ENCODE data around the gene GRAMD1A. TPM values are rescaled to one million over a fixed set of nuclear protein-coding genes. Genes with fewer than 3 reads are reported as not detected.

GRAMD1A gene
- total RNA-seq, 1 donor from 2014 or later, result 67.9 TPM

GRCh38 chr19:35015270-35015953 lies 15.3 kb downstream of the GRAMD1A start:
- Mint-ChIP-seq H3K27me3 (ENCODE audit: low read depth) (no peaks in the 10 kb centered on the region), H3K36me3 (ENCODE audit: low read depth) (peaks cover 31% of the 10 kb centered on the region), H3K4me1 (ENCODE audit: low read depth) (no peaks in the 10 kb centered on the region), H3K9me3 (ENCODE audit: low read depth) (no peaks in the 10 kb centered on the region), H3K27ac (ENCODE audit: unreplicated experiment) (no peak overlapping the region), H3K4me3 (ENCODE audit: unreplicated experiment) (no peak overlapping the region)
- no peak for DNase-seq (ENCODE audit: low spot score)
- TF ChIP-seq, protein P1, sequence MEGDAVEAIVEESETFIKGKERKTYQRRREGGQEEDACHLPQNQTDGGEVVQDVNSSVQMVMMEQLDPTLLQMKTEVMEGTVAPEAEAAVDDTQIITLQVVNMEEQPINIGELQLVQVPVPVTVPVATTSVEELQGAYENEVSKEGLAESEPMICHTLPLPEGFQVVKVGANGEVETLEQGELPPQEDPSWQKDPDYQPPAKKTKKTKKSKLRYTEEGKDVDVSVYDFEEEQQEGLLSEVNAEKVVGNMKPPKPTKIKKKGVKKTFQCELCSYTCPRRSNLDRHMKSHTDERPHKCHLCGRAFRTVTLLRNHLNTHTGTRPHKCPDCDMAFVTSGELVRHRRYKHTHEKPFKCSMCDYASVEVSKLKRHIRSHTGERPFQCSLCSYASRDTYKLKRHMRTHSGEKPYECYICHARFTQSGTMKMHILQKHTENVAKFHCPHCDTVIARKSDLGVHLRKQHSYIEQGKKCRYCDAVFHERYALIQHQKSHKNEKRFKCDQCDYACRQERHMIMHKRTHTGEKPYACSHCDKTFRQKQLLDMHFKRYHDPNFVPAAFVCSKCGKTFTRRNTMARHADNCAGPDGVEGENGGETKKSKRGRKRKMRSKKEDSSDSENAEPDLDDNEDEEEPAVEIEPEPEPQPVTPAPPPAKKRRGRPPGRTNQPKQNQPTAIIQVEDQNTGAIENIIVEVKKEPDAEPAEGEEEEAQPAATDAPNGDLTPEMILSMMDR (IDR thresholded peaks at IDR 0.05), result no peak

DNA sequence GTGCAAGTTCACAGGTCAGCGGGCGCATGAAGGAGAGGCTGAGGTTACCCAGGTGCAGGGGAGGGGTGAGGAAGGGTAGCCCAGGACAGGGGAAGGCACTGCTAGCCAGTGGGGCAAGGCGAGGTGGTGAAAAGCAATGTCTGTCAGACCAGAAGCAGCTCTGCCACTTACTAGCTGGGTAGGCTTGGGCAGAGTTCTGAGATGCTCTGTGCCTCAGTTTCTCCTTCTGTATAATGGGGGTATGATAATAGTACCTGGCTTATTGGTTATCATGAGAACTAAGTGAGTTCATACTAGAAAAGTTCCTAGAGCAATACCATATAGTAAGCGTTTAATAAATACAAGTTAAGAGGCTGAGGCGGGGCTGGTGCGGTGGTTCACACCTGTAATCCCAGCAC lies 15.8 kb downstream of the GRAMD1A start:
- no peak for DNase-seq (ENCODE audit: low spot score)
- TF ChIP-seq, protein P1 (IDR thresholded peaks at IDR 0.05), result no peak
- peaks cover 33% of the 10 kb centered on the region for H3K36me3 Mint-ChIP-seq (ENCODE audit: low read depth)
- H3K27ac Mint-ChIP-seq (ENCODE audit: unreplicated experiment), result no peak overlapping the region
- H3K4me1 Mint-ChIP-seq (ENCODE audit: low read depth), result no peaks in the 10 kb centered on the region
- no peaks in the 10 kb centered on the region for H3K27me3 Mint-ChIP-seq (ENCODE audit: low read depth)
- no peaks in the 10 kb centered on the region for H3K9me3 Mint-ChIP-seq (ENCODE audit: low read depth)
- H3K4me3 Mint-ChIP-seq (ENCODE audit: unreplicated experiment), result no peak overlapping the region

GRCh38 chr19:35017507-35017906 lies 17.4 kb downstream of the GRAMD1A start:
- H3K27me3 Mint-ChIP-seq (ENCODE audit: low read depth), result no peaks in the 10 kb centered on the region
- peaks cover 40% of the 10 kb centered on the region for H3K36me3 Mint-ChIP-seq (ENCODE audit: low read depth)
- H3K27ac Mint-ChIP-seq (ENCODE audit: unreplicated experiment), result peak overlapping the region; percentile 42
- TF ChIP-seq, protein P1 (IDR thresholded peaks at IDR 0.05), result no peak
- H3K9me3 Mint-ChIP-seq (ENCODE audit: low read depth), result no peaks in the 10 kb centered on the region
- H3K4me1 Mint-ChIP-seq (ENCODE audit: low read depth), result no peaks in the 10 kb centered on the region
- no peak overlapping the region for H3K4me3 Mint-ChIP-seq (ENCODE audit: unreplicated experiment)
- DNase-seq (ENCODE audit: low spot score), result no peak

DNA sequence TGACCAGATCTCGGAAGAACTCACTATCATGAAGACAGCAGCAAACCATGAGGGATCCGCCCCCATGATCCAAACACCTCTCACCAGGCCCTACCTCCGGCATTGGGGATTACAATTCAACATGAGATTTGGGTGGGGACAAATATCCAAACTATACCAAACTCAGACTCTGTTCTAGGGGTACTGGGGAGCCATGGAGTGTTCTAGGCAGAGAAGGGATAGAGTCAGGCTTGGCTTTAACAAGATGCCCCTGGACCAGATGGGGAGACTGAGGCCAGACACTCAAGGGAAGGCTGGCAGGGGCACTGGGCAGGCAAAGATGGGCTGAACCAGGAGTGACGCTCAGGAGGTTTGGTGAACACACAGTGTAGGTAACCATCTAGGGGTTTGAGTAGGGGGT lies 18.3 kb downstream of the GRAMD1A start:
- TF ChIP-seq, protein P1 (IDR thresholded peaks at IDR 0.05), result no peak
- Mint-ChIP-seq H3K27ac (ENCODE audit: unreplicated experiment) (no peak overlapping the region), H3K4me1 (ENCODE audit: low read depth) (no peaks in the 10 kb centered on the region), H3K9me3 (ENCODE audit: low read depth) (no peaks in the 10 kb centered on the region), H3K4me3 (ENCODE audit: unreplicated experiment) (no peak overlapping the region), H3K27me3 (ENCODE audit: low read depth) (no peaks in the 10 kb centered on the region), H3K36me3 (ENCODE audit: low read depth) (peaks cover 37% of the 10 kb centered on the region)
- DNase-seq (ENCODE audit: low spot score), result no peak

DNA sequence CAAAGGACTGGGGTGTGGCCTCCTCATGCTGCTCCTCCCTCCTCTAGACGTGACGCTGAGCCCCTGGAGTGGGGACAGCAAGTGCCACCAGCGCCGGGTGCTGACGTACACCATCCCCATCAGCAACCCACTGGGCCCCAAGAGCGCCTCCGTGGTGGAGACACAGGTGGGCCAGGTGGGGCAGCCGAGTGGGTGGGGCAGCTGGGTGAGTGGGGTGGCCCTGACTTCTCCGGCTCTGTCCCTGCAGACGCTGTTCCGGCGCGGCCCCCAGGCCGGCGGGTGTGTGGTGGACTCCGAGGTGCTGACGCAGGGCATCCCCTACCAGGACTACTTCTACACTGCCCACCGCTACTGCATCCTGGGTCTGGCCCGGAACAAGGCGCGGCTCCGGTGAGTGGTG lies 19.0 kb downstream of the GRAMD1A start:
- no peaks in the 10 kb centered on the region for H3K4me1 Mint-ChIP-seq (ENCODE audit: low read depth)
- no peak for DNase-seq (ENCODE audit: low spot score)
- TF ChIP-seq, protein P1 (IDR thresholded peaks at IDR 0.05), result no peak
- H3K36me3 Mint-ChIP-seq (ENCODE audit: low read depth), result peaks cover 37% of the 10 kb centered on the region
- H3K27ac Mint-ChIP-seq (ENCODE audit: unreplicated experiment), result no peak overlapping the region
- no peaks in the 10 kb centered on the region for H3K9me3 Mint-ChIP-seq (ENCODE audit: low read depth)
- H3K4me3 Mint-ChIP-seq (ENCODE audit: unreplicated experiment), result no peak overlapping the region
- H3K27me3 Mint-ChIP-seq (ENCODE audit: low read depth), result no peaks in the 10 kb centered on the region

Data from chondrocyte (in vitro differentiated cells).